Measurements from ENCODE around the gene CASS4. TPM values are rescaled to one million over a fixed set of nuclear protein-coding genes. Genes with fewer than 3 reads are reported as not detected.

The CASS4 gene, protein sequence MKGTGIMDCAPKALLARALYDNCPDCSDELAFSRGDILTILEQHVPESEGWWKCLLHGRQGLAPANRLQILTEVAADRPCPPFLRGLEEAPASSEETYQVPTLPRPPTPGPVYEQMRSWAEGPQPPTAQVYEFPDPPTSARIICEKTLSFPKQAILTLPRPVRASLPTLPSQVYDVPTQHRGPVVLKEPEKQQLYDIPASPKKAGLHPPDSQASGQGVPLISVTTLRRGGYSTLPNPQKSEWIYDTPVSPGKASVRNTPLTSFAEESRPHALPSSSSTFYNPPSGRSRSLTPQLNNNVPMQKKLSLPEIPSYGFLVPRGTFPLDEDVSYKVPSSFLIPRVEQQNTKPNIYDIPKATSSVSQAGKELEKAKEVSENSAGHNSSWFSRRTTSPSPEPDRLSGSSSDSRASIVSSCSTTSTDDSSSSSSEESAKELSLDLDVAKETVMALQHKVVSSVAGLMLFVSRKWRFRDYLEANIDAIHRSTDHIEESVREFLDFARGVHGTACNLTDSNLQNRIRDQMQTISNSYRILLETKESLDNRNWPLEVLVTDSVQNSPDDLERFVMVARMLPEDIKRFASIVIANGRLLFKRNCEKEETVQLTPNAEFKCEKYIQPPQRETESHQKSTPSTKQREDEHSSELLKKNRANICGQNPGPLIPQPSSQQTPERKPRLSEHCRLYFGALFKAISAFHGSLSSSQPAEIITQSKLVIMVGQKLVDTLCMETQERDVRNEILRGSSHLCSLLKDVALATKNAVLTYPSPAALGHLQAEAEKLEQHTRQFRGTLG
- total RNA-seq (2014; rRNA removed; shearing (Covaris generic)) (0.05 TPM in 1 of 2 replicates, not detected in the other), total RNA-seq (2022) (0.15 and 0.18 TPM in 2 replicates), Bru-seq, nascent RNA (percentile 21 among the genes with signal in this experiment), BruChase-seq, experiment 1, labeled RNA remaining after a 6-hour chase (percentile 35 among the genes with signal in this experiment), BruChase-seq, experiment 2, labeled RNA remaining after a 2-hour chase (percentile 37 among the genes with signal in this experiment)
- long read RNA-seq, result 0 reads

DNA sequence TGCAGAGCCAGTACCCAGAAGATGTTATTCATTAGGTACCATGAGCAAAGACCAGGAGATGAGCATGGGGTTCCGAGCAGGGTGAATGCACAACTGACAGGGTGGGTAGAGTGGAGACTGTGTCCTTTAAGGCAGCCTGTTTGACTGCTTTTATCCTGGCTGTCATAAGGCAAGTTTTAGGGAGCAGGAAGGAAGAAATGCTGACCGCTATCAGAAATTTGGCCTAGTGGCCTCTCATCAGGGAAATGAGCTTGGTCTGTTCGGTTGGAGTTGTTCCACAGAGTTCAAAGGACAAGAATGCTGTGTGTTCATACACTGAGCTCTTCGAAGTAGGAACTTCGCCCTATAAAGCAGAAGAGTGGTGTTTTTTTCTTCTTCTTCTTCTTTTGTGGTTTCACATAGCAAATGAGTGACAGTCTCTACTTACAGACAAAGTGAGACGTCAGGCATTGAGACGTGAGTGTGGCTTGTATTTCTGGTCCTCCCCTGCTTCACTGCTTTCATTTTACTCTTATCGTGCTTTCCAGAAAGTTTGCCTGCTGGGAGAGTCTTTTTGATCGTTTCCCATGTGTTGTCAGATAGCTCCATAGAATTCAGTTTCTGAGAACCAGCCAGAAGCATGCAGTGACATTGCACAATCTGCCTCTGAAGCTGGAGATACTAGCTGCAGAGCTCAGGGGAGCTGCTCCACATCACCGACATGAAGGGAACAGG is at the start of gene CASS4:
Gene CASS4 (plus strand): TSS at position 502 of the 714 bp plus-strand sequence. CDS start 199 bp downstream, at position 701.
- no peaks in the 10 kb centered on the region for H3K9me2 ChIP-seq (ENCODE audit: insufficient read depth, low read length)
- no TSS peak for BruUV-seq (replicated peaks)
- H3K36me3 ChIP-seq (ENCODE audit: insufficient read depth, low read length), result peaks cover 41% of the 10 kb centered on the region
- peaks cover 7% of the 10 kb centered on the region for H3K4me1 ChIP-seq (ENCODE audit: insufficient read depth, low read length, poor library complexity, severe bottlenecking)
- POLR2A ChIA-PET, result interaction anchor here (0.5 to 1.4 kb wide), 6 partner anchors 9 to 119 kb away, joined by 3 to 4 read pairs (median 4); no protein-coding TSS in a partner anchor
- no peaks in the 10 kb centered on the region for H4K20me1 ChIP-seq (ENCODE audit: insufficient read depth, low read length)
- TF ChIP-seq EZH2phosphoT487 (IDR thresholded peaks at IDR 0.05; ENCODE audit: borderline replicate concordance, low read depth, low read length), result no peak
- TF ChIP-seq, protein P1, sequence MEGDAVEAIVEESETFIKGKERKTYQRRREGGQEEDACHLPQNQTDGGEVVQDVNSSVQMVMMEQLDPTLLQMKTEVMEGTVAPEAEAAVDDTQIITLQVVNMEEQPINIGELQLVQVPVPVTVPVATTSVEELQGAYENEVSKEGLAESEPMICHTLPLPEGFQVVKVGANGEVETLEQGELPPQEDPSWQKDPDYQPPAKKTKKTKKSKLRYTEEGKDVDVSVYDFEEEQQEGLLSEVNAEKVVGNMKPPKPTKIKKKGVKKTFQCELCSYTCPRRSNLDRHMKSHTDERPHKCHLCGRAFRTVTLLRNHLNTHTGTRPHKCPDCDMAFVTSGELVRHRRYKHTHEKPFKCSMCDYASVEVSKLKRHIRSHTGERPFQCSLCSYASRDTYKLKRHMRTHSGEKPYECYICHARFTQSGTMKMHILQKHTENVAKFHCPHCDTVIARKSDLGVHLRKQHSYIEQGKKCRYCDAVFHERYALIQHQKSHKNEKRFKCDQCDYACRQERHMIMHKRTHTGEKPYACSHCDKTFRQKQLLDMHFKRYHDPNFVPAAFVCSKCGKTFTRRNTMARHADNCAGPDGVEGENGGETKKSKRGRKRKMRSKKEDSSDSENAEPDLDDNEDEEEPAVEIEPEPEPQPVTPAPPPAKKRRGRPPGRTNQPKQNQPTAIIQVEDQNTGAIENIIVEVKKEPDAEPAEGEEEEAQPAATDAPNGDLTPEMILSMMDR (conservative IDR thresholded peaks at IDR 0.05; ENCODE audit: low read length), result no peak
- 0 out of 2 replicates have a peak within 1 kb of the TSS, but pooled peaks have one; percentile 9 for H2AFZ ChIP-seq (ENCODE audit: low read length)
- intact Hi-C loops (cut with micrococcal nuclease; ENCODE audit: unreplicated experiment), result no loop called here
- H3K79me2 ChIP-seq (ENCODE audit: insufficient read depth, low read depth, low read length), result no peaks in the 10 kb centered on the region
- H3K27ac ChIP-seq (ENCODE audit: low read depth, low read length, poor library complexity, severe bottlenecking), result no peak within 1 kb of the TSS
- H3K9me3 ChIP-seq (ENCODE audit: low read length), result no peaks in the 10 kb centered on the region
- H3K4me3 ChIP-seq (ENCODE audit: low read depth, low read length, poor library complexity, severe bottlenecking), result no peak within 1 kb of the TSS
- no peak for DNase-seq (ENCODE audit: low spot score)
- CTCF ChIA-PET (ENCODE audit: unreplicated experiment), result no interaction called here
- H3K4me2 ChIP-seq (ENCODE audit: low read length), result no peak within 1 kb of the TSS

DNA sequence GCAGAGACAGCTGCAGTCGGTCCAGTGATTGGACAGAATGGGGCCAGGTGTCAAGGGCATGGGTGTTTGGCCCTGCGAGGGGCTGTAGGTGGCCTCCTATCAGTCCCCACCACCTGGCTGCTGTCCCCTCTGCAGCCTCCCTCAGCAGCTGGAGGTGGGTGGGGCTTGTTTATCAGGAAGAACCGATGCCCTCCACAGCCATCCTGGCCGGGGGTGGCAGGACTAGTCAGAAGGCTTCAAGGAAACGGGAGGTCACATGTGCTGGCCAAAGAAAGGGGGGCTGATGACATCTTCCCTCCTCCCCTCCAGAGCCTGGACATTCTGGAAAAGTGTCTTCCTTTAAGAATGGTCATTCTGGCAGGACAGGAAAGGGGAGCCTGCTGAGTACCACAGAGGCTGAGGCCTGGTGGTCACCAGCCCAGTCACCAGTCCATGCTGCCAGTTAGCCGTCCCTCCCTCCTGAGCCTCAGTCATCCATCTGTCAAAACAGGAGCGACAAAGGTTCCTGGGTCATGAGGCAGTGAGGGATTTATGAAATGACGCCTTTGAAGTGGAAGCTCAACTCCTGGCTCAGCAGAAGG is 49.1 kb upstream of the CASS4 start:
- Histone ChIP-seq H3K79me2 (ENCODE audit: insufficient read depth, low read depth, low read length) (no peaks in the 10 kb centered on the region), H3K4me2 (ENCODE audit: low read length) (no peak overlapping the region), H2AFZ (ENCODE audit: low read length) (no peak overlapping the region), H3K27ac (ENCODE audit: low read depth, low read length, poor library complexity, severe bottlenecking) (no peak overlapping the region), H3K4me1 (ENCODE audit: insufficient read depth, low read length, poor library complexity, severe bottlenecking) (peaks cover 3% of the 10 kb centered on the region), H3K4me3 (ENCODE audit: low read depth, low read length, poor library complexity, severe bottlenecking) (no peak overlapping the region), H3K36me3 (ENCODE audit: insufficient read depth, low read length) (0 out of 2 replicates have a peak, but pooled peaks cover 4% of the 10 kb centered on the region), H3K9me2 (ENCODE audit: insufficient read depth, low read length) (no peaks in the 10 kb centered on the region), H3K9me3 (ENCODE audit: low read length) (no peaks in the 10 kb centered on the region), H4K20me1 (ENCODE audit: insufficient read depth, low read length) (no peaks in the 10 kb centered on the region)
- no peak for TF ChIP-seq EZH2phosphoT487 (IDR thresholded peaks at IDR 0.05; ENCODE audit: borderline replicate concordance, low read depth, low read length)
- TF ChIP-seq, protein P1 (conservative IDR thresholded peaks at IDR 0.05; ENCODE audit: low read length), result no peak
- intact Hi-C loops (cut with micrococcal nuclease; ENCODE audit: unreplicated experiment), result no loop called here
- POLR2A ChIA-PET, result no interaction called here
- no peak for DNase-seq (ENCODE audit: low spot score)
- no TSS peak for BruUV-seq (replicated peaks)
- CTCF ChIA-PET (ENCODE audit: unreplicated experiment), result no interaction called here
